Loucy (cell line): ENCODE measurements around the gene HGD.
"Not testable (repeated sequence)": the region's sequence is repeated elsewhere in the genome, so short reads cannot be mapped to it uniquely, and the experiment has no call there.

Experiments used
- CTCF ChIP-seq: fragments of 200-600 bp; sonication (generic); conservative IDR thresholded peaks from 2 replicates; pipeline ENCODE4 v1.5.1; 2014; ENCODE audit warnings: mild to moderate bottlenecking, antibody characterized with exemption, low read length
- EZH2phosphoT487 ChIP-seq: fragments of 200-600 bp; IDR thresholded peaks from 2 replicates; pipeline ENCODE4 v1.6.1; 2018; ENCODE audit warnings: antibody characterized with exemption, mild to moderate bottlenecking, moderate library complexity, borderline replicate concordance

GRCh38 chr3:120638820-120639219, 43.2 kb downstream of the HGD start:
- not testable (repeated sequence) for TF ChIP-seq EZH2phosphoT487, CTCF
